NOMO-1 treated with DMSO at 0.1 percent for 48 hours (cell line): ENCODE measurements around the gene SH2D3A.

Source experiments
- DNase-seq: peaks from one replicate; lab custom pipeline; 2025; ENCODE audit not compliant: unreplicated experiment; lab: John Stamatoyannopoulos, UW

The SH2D3A gene

DNA sequence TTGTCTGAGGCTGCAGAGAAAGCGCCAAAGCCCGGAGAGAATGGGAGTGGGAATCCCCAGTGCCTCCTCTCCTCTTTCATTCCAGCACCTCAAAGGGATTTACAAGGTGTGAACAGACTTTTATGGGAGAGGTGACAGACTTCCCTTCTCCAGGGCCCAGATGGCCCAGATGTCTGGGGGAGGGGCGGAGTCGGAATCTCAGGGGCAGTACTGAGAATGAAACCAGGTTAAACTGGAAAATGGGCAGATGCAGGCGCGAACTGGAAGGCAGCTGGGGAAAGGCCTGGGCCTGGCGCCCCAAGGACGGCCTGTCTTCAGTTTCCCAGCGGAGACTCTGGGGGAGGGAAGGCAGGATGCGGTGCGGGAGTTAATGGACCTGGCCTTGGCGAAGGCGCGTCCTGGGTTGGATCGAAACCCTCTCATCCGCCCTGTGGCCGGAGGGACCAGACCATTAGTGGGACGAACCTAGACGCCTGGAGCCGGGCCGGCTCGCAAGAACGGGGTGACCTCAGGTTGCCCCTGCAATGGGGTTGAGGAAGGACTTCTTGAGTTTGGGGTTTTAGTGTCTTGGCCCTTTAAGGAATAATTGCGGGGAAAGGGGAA lies 28.3 kb downstream of the SH2D3A start:
- no peak for DNase-seq

DNA sequence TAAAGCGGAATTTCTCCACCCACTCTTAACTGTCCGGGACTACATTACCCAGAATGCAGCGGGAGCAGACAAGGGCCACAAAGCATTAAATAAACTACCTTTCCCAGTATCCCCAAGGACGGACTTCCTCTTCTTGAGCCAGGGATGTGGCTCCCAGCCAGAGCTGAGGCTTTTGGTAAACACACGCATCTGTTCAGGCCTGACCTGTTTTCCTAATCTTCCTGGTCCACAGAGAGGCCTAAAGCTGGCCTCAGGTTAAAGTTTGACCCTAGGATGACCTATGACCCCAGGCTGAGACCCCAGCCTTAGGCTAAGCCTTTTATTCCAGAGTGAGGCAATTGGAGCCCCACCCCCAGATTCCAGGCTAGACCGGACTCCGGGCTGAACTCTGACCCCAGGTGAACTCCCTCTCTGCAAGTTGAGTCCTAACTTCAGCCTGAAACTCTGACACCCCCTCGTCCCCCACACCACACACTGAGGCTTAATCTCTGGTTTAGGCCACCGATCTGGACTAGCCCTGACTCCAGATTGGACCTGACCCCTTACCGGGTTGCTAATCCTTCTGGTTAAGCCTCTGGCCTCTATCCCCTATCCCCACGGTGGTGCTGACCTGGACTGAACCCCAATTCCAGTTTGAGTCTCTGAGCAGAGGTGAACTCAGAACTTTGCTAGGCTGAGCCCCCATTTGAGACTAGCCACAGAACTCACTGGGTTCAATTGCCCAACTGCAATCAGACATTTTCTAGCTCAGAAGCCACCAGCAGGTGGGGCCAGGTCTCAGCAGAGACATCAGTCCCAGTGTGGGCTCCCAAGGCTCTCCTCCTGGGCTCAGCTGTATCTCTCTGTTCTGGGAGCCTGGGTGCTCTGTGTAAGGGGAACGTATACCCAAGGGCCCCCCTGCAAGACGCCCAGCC lies 29.1 kb downstream of the SH2D3A start:
- peak; percentile 86 for DNase-seq

DNA sequence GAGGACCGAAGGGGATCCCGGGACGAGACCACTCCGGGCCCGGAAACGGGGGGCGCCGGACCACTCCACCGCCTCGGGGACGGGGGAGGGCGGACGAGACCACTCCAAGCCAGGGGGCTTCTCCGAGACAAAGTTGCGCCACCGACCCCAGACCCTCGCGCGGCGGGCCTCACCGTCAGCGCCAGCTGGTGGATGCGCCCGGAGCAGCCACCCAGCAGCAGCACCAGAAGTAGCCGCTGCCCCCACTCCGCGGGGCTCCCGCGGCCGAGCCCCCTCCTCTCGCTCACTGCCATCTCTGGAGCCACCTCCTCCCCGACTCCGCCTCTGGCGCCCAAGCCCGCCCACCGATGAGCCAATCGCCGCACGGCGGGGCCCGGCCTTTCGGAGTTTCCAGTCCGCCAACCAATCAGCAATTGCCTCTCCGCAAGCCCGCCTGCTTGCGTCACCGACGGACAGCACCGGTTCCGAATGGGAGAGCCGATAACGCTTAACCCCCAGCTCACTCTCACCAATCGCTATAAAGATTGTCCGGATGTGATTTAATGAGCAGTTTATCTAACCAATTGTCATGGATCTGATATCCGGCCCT lies 29.9 kb downstream of the SH2D3A start, which contains the start of gene GPR108:
Gene GPR108 (minus strand): TSS at position 297 of the 589 bp plus-strand sequence. CDS start 4 bp downstream, at position 293.
- peak; percentile 100 for DNase-seq

DNA sequence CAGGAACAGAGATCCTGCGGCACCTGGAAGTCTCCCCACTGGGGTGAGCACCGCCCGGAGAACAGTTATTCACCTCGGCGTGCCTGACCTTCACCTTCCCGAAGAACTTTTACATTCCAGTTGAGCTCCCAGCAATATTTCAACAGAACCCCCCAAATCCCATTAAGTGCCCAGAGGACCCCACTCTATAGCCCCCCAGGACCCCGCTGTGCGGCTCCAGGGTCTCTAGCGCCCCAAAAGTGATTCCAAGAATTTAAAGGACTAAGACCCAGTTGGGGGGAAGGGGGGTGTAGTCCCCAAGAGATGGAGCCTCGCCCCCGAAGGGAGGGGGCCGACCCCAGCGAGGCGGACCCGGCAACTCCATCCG lies 30.3 kb downstream of the SH2D3A start:
- DNase-seq = no peak

DNA sequence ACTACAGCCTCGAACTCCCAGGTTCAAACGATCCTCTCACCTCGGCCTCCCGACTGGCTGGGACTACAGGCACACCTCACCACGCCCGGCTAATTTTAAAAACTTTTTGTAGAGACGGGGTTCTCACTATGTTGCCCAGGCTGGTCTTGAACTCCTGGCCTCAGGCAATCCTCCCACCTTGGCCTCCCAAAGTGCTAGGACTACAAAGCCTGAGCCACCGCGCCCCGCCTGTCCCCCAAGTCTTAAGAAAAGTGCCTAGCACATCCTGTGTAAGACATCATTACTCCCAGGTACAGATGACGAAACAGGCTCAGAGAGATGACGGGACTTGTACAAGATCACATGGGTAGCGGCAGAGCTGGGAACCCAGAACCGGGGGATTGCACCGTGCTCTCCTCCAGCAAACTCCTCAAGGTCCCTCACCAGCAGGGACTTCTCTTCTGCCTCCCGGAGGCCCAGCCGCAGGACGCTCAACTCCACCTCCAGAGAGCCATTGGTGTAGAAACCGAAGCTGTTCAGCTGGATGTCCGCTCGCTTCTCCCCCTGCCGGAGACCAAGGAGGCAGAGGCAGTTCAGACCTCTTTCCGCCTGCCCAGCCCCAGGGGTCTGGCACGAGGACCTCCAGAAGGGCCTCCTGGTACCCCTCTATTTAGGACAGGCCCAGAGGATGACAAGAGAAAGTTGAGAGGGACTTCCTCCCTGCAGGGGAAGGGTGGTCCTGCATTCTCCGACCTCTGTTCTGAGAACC lies 30.9 kb downstream of the SH2D3A start:
- DNase-seq = peak; percentile 90

DNA sequence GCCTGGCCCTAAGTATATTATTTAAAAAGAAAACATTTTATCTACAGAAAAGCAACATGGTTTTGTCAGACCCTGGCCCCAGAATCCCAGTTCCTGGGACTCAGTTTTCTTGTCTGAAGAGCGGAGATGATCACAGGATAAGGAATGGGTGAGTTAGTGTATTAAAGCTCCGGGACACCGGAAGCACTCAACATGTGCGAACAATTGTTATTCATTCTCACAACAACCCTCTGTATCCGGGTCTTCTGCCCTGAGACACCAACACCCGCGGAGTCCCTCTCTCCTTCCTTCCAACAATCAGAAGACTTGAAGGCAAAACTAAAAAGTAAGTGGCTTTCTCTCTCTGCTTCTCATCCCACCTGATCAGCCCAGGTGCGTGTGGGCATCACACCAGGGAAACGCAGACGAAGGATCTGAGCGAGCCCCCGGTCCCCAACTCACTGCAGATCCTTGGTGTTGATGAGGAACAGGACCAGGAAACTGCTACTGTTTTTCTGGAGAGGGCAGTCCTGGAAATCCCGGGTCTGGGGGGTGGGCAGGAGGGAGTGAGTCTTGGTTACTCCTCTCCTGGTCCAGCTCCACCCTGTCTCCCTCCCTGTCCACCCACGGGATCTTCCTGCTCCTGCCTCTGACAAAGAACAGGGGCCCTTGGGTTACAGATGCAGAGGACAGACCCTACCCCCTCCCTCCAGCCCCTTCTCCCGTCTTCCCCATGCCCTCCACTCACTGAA lies 31.9 kb downstream of the SH2D3A start:
- DNase-seq = no peak

DNA sequence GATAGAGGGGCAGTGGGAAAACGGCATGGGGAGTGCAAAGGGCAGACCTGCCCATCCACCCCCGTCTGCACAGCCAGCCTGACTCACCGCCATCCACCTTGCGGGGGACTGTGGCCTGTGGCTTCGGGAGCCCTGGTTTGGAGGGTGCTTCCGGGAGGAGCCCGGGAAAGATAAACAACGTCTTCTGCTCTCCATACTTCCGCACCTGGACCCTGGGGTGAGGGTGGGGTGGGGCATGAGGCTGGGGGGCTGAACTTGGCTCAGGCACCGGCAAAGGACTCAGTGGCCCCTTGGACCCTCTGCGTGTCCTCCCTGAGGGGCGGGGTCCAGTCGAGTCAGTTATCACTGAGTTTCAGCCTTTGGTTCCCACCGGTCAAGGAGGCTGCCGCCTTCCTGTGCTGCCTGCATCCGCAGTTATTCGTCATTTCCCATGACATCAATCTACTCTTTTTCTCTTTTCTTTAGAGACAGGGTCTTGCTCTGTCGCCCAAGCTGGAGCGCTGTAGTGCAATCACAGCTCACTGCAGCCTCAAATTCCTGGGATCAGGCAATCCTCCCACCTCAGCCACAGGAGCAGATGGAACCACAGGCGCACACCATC lies 33.0 kb downstream of the SH2D3A start:
- DNase-seq = no peak

DNA sequence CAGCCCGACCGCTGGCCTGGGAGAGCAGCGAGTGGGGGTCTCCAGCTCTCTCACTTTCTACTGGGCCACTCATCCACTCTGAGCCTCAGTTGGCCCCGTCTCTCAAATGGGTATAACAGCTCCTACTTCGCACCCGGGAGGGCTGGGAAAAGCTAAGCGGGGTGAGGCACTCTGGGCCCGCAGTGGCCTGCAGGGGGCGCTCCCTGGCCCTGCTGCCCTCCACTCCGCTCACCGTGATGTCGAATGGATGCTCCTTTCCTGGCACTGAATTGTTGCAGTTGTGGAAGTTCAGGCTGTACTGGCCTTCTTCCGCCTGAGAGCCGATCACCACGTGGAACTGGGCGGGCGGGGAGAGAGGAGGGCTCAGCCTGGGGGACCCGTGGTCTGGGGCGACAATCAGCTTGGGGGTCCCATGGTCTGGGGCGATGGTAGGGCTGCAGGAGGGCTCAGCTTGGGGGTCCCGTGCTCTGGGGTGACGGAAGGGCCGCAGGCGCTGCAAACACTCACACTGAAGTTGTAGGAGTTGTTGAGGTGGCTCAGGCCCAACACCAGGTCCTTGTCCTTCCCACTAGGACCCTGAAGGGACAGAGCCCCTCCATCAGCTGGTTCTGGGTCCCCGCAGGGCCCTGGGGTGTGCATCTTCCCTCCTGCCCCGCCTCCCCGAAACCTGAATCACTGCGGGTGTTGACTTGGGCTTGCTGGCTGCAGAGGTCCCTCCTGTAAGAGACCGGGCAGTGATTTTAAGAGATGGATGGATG lies 33.7 kb downstream of the SH2D3A start:
- no peak for DNase-seq

DNA sequence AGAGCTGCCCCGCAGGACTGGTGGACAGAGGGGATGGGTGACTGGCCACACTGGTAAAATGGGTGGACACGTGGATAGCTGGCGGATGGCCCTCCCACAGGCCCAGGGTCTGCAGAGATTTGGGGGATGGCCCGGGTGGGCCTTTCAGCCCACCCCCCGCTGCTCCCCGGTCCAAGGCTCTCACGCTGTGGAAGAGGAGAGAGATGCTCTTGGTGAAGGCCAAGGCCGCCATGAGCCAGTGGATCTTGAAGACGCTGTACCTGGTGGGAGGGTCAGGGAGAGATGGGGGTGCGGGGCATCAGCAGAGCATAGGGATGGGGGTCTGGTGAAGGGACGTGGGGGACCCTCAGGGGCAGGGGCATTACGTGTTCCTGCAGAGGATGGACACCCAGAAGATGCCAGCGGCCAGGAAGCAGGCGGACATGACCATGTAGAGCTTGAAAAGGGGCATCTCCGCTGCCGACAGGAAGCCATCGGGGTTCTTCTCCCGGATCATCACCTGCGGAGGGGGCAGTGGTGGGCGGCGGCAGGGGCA lies 34.4 kb downstream of the SH2D3A start:
- no peak for DNase-seq

DNA sequence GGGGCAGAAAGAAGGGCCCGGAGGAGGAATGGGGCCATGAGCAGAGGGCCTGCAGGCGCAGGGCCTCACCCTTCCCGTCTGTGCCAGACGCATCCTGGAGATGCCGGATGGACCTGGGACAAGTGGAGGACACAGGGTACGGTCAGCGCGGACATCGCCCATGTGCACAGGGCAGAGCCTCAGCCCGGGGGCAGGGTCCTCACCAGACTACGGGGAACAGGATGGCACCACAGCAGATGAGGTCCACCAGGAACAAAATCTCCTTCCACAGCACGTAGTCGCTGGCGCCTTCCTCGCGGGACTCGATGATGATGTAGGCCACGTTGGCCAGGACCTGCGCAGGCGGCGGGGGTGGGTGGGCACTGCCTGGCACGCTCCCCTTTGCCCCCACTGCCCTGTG lies 35.4 kb downstream of the SH2D3A start:
- no peak for DNase-seq

DNA sequence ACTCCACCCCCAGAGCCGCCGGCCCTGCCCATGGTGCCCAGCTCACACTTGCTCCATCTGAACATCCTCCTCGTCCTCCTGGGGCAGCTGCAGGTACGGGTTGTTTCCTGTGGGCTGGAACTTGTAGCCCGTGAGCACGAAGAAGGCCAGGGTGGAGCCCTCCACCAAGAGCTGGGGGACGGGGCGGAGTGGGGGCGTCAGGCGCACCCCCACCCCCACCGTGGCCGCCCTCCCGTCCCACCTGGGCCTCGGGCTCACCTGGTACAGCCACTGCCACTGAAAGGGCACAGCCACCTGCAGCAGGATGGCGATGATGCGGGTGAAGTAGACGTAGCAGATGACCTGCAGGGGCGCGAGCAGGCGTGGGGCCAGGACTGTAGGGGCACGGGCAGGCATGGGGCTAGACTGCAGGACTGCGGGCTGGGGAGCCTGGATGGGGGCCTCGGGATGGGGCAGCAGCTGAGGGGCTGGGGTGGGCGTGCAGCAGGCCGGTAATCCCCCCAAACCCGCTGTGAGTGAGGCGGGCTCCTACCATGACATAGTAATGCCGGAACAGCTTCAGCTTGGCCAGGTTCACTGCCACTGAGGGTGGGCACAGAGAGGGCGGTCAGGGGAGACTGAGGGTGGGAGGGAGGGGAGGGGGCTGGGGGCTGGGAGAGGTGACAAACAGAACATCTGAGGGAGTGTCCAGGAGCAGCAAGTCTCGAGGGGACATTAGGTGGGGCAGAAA lies 36.1 kb downstream of the SH2D3A start:
- DNase-seq = no peak

DNA sequence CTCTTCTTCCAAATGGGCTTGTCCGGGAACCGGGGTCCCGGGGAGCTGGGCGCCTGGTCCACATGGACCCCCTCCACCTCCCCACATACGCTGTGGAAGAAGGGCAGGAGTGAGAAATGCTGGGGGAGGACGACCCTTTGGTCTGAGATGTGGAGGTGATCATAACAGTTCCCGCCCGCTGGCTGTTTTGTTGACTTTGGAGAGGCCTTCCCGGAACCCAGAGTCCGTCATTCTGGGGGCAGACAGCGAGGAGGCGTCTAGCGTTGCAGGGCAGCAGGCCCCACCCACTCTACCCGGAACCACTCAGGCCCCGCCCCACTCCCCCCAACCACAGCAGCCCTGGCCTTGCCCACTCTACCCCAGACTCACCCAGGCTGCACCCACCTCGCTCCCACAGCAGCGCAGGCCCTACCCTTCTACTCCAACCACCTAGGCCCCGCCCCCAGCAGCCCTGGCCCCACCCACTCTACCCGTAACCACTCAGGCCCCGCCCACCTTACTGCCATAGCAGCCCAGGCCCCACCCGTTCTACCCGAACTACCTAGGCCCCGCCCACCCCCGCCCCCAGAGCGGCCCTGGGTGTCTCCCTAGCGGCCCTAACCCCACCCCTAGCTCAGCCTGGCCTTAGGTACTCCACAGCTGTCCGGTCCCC lies 37.0 kb downstream of the SH2D3A start:
- DNase-seq = peak; percentile 50

DNA sequence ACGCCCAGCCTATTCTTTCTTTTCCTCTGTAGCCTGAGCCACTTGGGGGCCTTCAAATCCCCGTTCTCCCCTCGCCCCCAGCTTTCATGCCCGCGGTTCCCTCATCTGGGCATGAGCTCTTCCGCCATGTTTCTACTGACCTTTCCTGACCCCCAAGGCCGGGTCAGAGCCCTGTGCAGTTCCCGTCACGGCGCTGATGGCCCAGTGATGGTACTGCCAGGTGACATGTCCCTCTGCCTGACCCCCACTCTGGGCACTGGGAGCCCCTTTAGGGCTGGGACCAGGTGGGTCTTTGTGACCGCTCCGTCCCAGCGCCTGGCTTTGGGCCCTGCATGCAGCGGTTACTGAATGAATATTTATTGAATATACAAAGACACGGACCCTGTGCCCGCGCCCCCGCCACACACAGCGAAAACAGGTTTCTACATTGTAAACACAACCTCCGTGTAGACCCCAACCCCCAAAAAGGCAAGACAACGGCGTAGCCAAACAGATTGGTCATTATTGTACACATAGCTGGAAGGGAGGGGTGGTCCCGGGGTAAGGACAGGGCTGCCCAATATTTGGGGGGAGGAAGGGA lies 37.6 kb downstream of the SH2D3A start:
- DNase-seq = no peak

DNA sequence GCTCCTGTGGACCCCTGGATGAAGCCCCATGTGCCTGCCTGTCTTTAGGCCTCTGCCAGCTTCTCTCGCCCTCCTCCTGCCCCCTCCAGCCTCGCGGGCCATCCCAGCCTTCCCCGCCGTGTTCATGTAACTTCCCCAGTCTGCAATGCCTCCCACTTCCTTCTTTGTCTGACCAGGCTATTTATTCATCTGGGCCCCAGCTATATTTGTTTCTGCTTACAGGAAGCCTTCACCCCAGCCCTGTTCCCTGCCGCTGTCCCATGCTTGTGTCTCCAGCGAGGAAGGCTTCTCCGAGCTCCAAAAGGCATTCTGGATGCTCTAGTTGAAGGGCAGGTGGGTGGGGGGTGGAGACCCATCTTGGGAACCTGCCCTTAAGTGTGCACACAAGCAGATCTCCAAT lies 38.9 kb downstream of the SH2D3A start:
- peak; percentile 80 for DNase-seq

DNA sequence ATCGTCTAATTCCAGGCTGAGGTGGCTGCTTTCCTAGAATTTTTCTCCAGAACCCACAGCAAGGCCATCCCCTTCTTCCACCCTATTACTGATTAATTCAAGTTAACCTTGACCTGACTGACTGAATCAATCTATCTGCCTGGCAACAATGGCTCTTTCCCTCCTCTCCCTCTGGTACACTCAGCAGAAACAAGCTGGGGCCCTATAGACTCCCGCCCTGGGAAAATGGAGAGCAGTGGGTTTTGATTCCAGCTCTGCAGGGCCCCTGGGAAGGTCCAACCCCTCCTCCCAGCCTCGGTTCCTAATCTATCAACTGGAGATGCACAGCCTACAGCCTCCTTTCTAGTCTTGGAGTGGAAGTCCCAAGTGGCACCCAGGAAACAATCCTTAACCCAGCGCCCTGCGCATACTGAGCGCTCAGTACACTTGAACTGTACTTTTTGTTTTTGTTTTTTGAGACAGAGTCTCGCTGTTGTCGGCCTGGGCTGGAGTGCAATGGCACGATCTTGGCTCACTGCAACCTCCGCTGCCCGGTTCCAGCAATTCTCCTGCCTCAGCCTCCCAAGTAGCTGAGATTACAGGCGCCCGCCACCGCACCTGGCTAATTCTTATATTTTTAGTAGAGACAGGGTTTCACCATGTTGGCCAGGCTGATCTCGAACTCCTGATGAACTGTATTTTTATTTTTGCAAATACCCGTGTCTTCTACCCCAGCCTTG lies 41.6 kb downstream of the SH2D3A start:
- DNase-seq = no peak

DNA sequence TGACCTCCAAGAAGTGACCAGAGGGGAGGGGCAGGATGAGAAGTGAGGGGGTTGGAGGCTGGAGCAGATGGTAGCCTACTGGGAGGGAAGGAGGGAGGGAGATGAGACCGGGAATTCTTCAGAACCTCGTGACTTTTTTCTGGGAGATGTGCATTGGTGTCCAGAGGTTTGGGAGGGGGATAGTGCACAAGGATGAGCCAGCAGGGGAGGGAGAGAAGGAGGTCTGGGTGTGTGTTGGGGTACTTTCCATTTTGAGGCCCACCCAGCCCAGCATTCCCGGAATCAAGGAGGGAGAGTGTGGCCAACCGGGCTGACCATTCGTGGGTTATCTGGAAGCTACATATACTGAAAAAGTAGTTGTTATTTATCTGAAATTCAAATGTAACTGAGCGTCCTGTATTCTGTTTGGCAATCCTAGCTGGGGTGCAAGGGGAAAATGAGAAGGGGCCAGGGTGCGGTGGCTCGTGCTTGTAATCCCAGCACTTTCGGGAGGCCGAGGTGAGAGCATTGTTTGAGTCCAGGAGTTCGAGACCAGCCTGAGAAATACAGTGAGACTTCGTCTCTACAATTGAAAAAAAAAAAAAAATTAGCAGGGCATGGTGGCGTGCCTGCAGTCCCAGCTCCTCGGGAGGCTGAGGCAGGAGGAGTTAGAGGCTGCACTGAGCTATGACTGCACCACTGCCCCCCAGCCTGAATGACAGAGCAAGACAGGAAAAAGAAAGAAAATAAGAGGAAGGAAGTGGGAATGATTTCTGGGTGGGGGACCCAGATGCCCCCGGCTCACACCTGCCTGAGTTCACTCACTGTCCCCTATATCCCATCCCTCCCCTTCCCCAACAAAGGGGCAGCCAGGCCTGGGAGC lies 42.4 kb downstream of the SH2D3A start:
- DNase-seq = no peak
